Left lung (tissue), 10 donors: ENCODE data around the gene GPR148. TPM values are rescaled to one million over a fixed set of nuclear protein-coding genes. Genes with fewer than 3 reads are reported as not detected.
"Not testable (repeated sequence)": the region's sequence is repeated elsewhere in the genome, so short reads cannot be mapped to it uniquely, and the experiment has no call there.

Experiments used
- ATAC-seq: fragments of 200-7000 bp; cut with Tn5 transposase; one replicate; pipeline ENCODE4 v1.9.1; 2020; ENCODE audit warnings: moderate library complexity
- DNase-seq, 4 donors: peaks; one replicate each; pipeline ENCODE4 v3.0.0-alpha.2; 2013 to 2020
- H3K27ac ChIP-seq, 2 donors: fragments of 200-600 bp; sonication (generic) in 1 of 2; one replicate each; pipeline versions ENCODE4 v1.5.0 to v1.8.0; 2020 to 2021
- H3K27me3 ChIP-seq, 2 donors: fragments of 200-600 bp; sonication (generic) in 1 of 2; one replicate each; pipeline versions ENCODE4 v1.5.0 to v1.8.0; 2020 to 2021
- H3K36me3 ChIP-seq, 2 donors: fragments of 200-600 bp; sonication (generic) in 1 of 2; one replicate each; pipeline versions ENCODE4 v1.5.0 to v1.8.0; 2020 to 2021
- H3K4me1 ChIP-seq, 2 donors: fragments of 200-600 bp; one replicate each; pipeline ENCODE4 v1.8.0; 2021
- H3K4me3 ChIP-seq, 2 donors: fragments of 200-600 bp; sonication (generic) in 1 of 2; one replicate each; pipeline versions ENCODE4 v1.5.0 to v1.8.0; 2020 to 2021; ENCODE audit warnings: mild to moderate bottlenecking in 1 of 2
- H3K9me3 ChIP-seq, 2 donors: fragments of 200-600 bp; sonication (generic) in 1 of 2; one replicate each; pipeline versions ENCODE4 v1.5.0 to v1.8.0; 2020 to 2021
- CTCF ChIP-seq, 2 donors: fragments of 200-600 bp; sonication (generic) in 1 of 2; IDR thresholded peaks; one replicate each; pipeline versions ENCODE4 v1.5.0 to v1.8.0; 2021; ENCODE audit warnings: antibody characterized with exemption in 2 of 2
- intact Hi-C, 2 donors: fragments of 100-400 bp; cut with DNase I; formaldehyde crosslinking; loops; one replicate each; pipeline versions ENCODE4 v1.11.2 to v1.14.2; 2022
- polyA plus RNA-seq, 6 donors: library from polyadenylated mRNA; unstranded; fragments of 120-200 nt; gene quantifications; one replicate each; pipeline ENCODE4 v1.2.1, GENCODE V29; 2013; ENCODE audit not compliant: insufficient read length in 6 of 6
- total RNA-seq, 2 donors: library from RNA; stranded (reverse); fragmentation: NEBNext Ultra II Directional; extraction: Animal tissue kit (Norgen Biotek cat#: 25700); gene quantifications; one replicate each; pipeline ENCODE4 v1.2.1, GENCODE V29; 2021
- donor health status: DM: no; HTN: yes; CAD: no.
- donor health status: DM: no; HTN: no; CAD: no.

GPR148 gene
- total and polyA plus RNA-seq, 8 donors, result not detected

- Histone ChIP-seq H3K27me3 (peaks cover 0 to 48% of the 10 kb centered on the region in 2 donors), H3K36me3 (no peaks in the 10 kb centered on the region), H3K4me3 (no peak overlapping the region), H3K4me1 (peaks cover 11 to 14% of the 10 kb centered on the region in 2 donors), H3K27ac (no peak overlapping the region), H3K9me3 (no peaks in the 10 kb centered on the region)
- ATAC-seq, result no peak
- peak in 1 of 4 donors; percentile 64 for DNase-seq
- intact Hi-C loops, result no loop called here
- TF ChIP-seq CTCF (IDR thresholded peaks at IDR 0.05), result no peak
Measured at GRCh38 chr2:130729322-130730299, 741 bp downstream of the GPR148 start.

- peak in 1 of 4 donors; percentile 56 for DNase-seq
- H3K27me3 ChIP-seq, result peaks cover 0 to 30% of the 10 kb centered on the region in 2 donors
- H3K27ac ChIP-seq, H3K36me3 ChIP-seq, H3K4me3 ChIP-seq, H3K4me1 ChIP-seq, H3K9me3 ChIP-seq, ATAC-seq, intact Hi-C loops: not testable (repeated sequence)
Measured at GRCh38 chr2:130732257-130732656, 3.4 kb downstream of the GPR148 start.

- no peaks in the 10 kb centered on the region for H3K9me3 ChIP-seq
- H3K27ac ChIP-seq, result no peak overlapping the region
- no peak overlapping the region for H3K4me3 ChIP-seq
- DNase-seq (no peak), ATAC-seq (no peak)
- intact Hi-C loops, result no loop called here
- peaks cover 0 to 6% of the 10 kb centered on the region in 2 donors for H3K27me3 ChIP-seq
- no peaks in the 10 kb centered on the region for H3K36me3 ChIP-seq
- TF ChIP-seq CTCF (IDR thresholded peaks at IDR 0.05), result no peak
- no peaks in the 10 kb centered on the region for H3K4me1 ChIP-seq
Measured at GRCh38 chr2:130735200-130735599, 6.3 kb downstream of the GPR148 start.

GRCh38 chr2:130736487-130736886, 7.6 kb downstream of the GPR148 start:
- Histone ChIP-seq H3K4me1 (no peaks in the 10 kb centered on the region), H3K27me3 (peaks cover 0 to 6% of the 10 kb centered on the region in 2 donors), H3K4me3 (no peak overlapping the region), H3K27ac (no peak overlapping the region), H3K9me3 (no peaks in the 10 kb centered on the region), H3K36me3 (no peaks in the 10 kb centered on the region)
- DNase-seq (peak in 1 of 4 donors; percentile 50), ATAC-seq (no peak)
- no peak for TF ChIP-seq CTCF (IDR thresholded peaks at IDR 0.05)
- intact Hi-C loops, result no loop called here

- intact Hi-C loops, result no loop called here
- TF ChIP-seq CTCF (IDR thresholded peaks at IDR 0.05), result no peak
- no peaks in the 10 kb centered on the region for H3K9me3 ChIP-seq
- H3K27me3 ChIP-seq, result peaks cover 0 to 11% of the 10 kb centered on the region in 2 donors
- H3K36me3 ChIP-seq, result no peaks in the 10 kb centered on the region
- no peak overlapping the region for H3K4me3 ChIP-seq
- H3K27ac ChIP-seq, result no peak overlapping the region
- no peaks in the 10 kb centered on the region for H3K4me1 ChIP-seq
- no peak for ATAC-seq
- DNase-seq, result peak in 1 of 4 donors; percentile 49
Measured at GRCh38 chr2:130737592-130737991, 8.7 kb downstream of the GPR148 start.
